Glutamatergic neuron (in vitro differentiated cells): ENCODE measurements around the gene PAM. TPM values are rescaled to one million over a fixed set of nuclear protein-coding genes. Genes with fewer than 3 reads are reported as not detected.

Source experiments
- DNase-seq: peaks from one replicate; pipeline ENCODE4 v3.0.0; 2022
- H3K27ac Mint-ChIP-seq: one replicate; pipeline ENCODE4 v1.8.0; 2020; ENCODE audit warnings: mild to moderate bottlenecking, mixed read lengths, inconsistent platforms; ENCODE audit not compliant: unreplicated experiment
- H3K27me3 Mint-ChIP-seq: one replicate; pipeline ENCODE4 v1.8.0; 2020; ENCODE audit warnings: mild to moderate bottlenecking, moderate library complexity, mixed read lengths, inconsistent platforms; ENCODE audit not compliant: unreplicated experiment
- H3K36me3 Mint-ChIP-seq: one replicate; pipeline ENCODE4 v1.8.0; 2020; ENCODE audit warnings: mild to moderate bottlenecking, mixed read lengths, inconsistent platforms; ENCODE audit not compliant: unreplicated experiment
- H3K4me1 Mint-ChIP-seq: one replicate; pipeline ENCODE4 v1.8.0; 2020; ENCODE audit warnings: mild to moderate bottlenecking, low read depth, mixed read lengths, inconsistent platforms; ENCODE audit not compliant: unreplicated experiment
- H3K4me3 Mint-ChIP-seq: one replicate; pipeline ENCODE4 v1.8.0; 2020; ENCODE audit warnings: mild to moderate bottlenecking, mixed read lengths, inconsistent platforms; ENCODE audit not compliant: unreplicated experiment
- H3K9me3 Mint-ChIP-seq: one replicate; pipeline ENCODE4 v1.8.0; 2020; ENCODE audit warnings: mild to moderate bottlenecking, moderate library complexity, mixed read lengths, inconsistent platforms; ENCODE audit not compliant: unreplicated experiment
- CTCF ChIP-seq: fragments of 200-600 bp; sonication (generic); IDR thresholded peaks from one replicate; pipeline ENCODE4 v1.5.0; 2021; ENCODE audit not compliant: partially characterized antibody, unreplicated experiment
- total RNA-seq: library from RNA; stranded (reverse); fragmentation: NEBNext Ultra II Directional; extraction: Animal tissue kit (Norgen Biotek cat#: 25700); gene quantifications from one replicate; pipeline ENCODE4 v1.2.1, GENCODE V29; 2021; ENCODE audit not compliant: unreplicated experiment

Gene PAM
- total RNA-seq, 1 donor from 2014 or later, result 192 TPM

GRCh38 chr5:102794047-102794446 is 38.9 kb downstream of the PAM start:
- no peaks in the 10 kb centered on the region for H3K9me3 Mint-ChIP-seq
- H3K36me3 Mint-ChIP-seq, result no peaks in the 10 kb centered on the region
- no peak overlapping the region for H3K4me3 Mint-ChIP-seq
- peaks cover 39% of the 10 kb centered on the region for H3K4me1 Mint-ChIP-seq
- no peak for TF ChIP-seq CTCF
- no peaks in the 10 kb centered on the region for H3K27me3 Mint-ChIP-seq
- no peak for DNase-seq
- peak overlapping the region; percentile 15 for H3K27ac Mint-ChIP-seq

- TF ChIP-seq CTCF, result no peak
- H3K36me3 Mint-ChIP-seq, result no peaks in the 10 kb centered on the region
- no peak overlapping the region for H3K27ac Mint-ChIP-seq
- H3K9me3 Mint-ChIP-seq, result no peaks in the 10 kb centered on the region
- H3K4me1 Mint-ChIP-seq, result peaks cover 41% of the 10 kb centered on the region
- H3K4me3 Mint-ChIP-seq, result no peak overlapping the region
- no peak for DNase-seq
- H3K27me3 Mint-ChIP-seq, result no peaks in the 10 kb centered on the region
Observed at GRCh38 chr5:102794677-102795331, 39.7 kb downstream of the PAM start.

- no peaks in the 10 kb centered on the region for H3K27me3 Mint-ChIP-seq
- no peak for DNase-seq
- no peaks in the 10 kb centered on the region for H3K36me3 Mint-ChIP-seq
- peak overlapping the region; percentile 62 for H3K27ac Mint-ChIP-seq
- H3K9me3 Mint-ChIP-seq, result no peaks in the 10 kb centered on the region
- no peak overlapping the region for H3K4me3 Mint-ChIP-seq
- no peak for TF ChIP-seq CTCF
- peaks cover 44% of the 10 kb centered on the region for H3K4me1 Mint-ChIP-seq
Observed at GRCh38 chr5:102795526-102795925, 40.4 kb downstream of the PAM start.

GRCh38 chr5:102796009-102796408 is 40.9 kb downstream of the PAM start:
- Mint-ChIP-seq H3K27me3 (no peaks in the 10 kb centered on the region), H3K4me3 (no peak overlapping the region), H3K36me3 (no peaks in the 10 kb centered on the region)

More at GRCh38 chr5:102796009-102796408, 40.9 kb downstream of the PAM start:
- peak overlapping the region; percentile 28 for H3K27ac Mint-ChIP-seq
- H3K9me3 Mint-ChIP-seq, result no peaks in the 10 kb centered on the region
- peaks cover 43% of the 10 kb centered on the region for H3K4me1 Mint-ChIP-seq
- TF ChIP-seq CTCF, result no peak
- no peak for DNase-seq
